Activated CD4-positive, alpha-beta T cell treated with anti-CD3 and anti-CD28 coated beads, Interleukin-2, Interleukin-4, amounts not matched to agents 100 ng/mL and 50 ng/mL, durations not matched to agents 16 hours and 8 hours (primary cell): ENCODE results near the gene CPEB2.
A peak's percentile ranks its signal among the peaks of the same experiment; 100 is the strongest.

Experiments used
- DNase-seq: peaks from one replicate; pipeline ENCODE4 v3.0.0-alpha.2; 2020; ENCODE audit warnings: low spot score

The CPEB2 gene

DNA sequence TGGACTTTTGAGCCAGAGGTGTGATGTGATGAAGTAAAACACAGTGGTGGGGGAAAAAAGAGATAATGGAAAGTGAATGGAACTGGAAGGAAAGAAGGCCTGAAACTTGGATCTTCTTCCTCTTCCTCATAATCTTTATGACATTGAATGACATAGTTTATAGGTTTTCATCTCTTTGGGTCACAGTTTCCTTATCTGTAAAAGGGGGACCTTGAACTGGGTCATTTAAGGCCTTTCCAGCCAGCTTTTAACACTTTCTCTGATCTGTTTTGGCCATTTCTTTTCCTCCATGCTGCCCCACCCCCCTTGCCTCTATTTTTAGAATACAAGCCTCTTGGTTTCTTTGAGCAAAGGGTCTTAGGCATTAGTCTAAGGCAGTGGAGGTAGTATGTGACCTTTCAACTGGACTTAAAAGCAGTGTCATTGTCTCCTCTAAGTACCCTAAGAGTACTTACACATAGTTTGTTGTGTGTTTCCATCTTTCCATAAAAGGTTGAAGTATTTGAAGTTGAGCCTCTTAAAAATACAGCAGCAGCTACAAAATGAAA, 7.8 kb downstream of the CPEB2 start:
- DNase-seq, result no peak

DNA sequence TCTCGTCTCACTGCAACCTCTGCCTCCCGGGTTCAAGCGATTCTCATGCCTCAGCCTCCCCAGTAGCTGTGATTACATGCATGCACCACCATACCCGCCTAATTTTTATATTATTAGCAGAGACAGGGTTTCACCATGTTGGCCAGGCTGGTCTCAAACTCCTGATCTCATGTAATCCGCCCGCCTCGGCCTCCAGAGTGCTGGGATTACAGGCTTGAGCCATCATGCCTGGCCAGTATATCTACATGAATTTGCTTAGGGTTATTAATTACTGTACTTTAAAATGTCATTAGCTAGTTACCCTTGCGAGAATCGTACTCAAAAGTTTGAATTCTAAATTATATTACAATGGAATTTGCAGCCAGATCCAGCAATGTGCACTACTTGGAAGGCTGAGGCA, 8.9 kb downstream of the CPEB2 start:
- DNase-seq, result no peak

DNA sequence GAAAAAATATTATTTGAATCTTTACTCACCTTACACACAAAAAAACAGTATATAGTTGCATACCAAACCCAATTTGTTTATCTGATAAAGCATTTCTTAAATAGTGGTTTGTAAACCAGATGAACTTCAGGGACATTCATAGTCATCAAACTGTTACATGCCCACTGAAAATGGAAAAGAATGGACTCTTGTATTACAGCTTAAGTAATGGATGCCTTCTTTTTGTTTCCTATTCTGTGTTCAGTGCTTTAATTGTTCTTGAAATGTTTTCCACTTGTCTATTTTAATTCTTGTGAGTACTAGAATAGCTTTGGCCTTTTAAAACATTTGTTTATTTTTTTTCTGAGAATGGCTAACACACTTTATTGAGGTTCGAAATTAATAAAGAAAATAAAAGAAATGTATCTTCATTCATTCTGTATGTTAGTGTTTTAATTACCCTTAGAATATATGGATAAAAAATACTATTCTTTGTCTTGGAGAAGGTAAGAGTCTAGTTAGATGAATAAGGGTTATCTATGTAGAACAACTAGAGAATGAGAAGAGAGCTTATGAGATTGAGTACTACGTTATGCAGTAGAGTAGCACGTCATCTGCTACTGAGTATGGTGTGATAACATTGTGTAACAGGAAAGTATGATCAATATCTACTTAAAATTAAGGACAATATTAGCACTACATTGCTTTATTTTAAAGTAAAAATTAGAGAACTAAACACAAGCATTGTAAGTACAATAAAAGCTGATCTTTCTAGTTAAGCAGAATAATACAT, 9.9 kb downstream of the CPEB2 start:
- DNase-seq, result no peak

DNA sequence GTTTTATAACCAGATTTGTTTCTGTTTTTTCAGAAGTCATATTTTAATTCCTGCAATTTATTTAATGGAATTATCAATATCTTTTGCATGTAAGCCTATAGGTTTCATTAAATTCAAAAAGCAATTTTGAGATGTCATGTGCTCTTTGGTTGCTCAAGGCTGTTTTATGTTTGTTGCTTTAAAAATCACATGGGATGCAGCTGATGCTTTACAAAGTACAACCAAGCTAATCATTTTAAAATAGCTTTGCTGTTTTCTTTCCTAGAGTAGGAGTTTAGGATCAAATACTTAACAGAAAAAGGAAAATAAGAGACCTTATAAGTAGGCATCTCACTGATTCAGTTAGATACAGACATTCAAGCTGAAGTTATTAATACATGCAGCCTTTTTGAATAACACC, 11.3 kb downstream of the CPEB2 start:
- DNase-seq, result no peak

DNA sequence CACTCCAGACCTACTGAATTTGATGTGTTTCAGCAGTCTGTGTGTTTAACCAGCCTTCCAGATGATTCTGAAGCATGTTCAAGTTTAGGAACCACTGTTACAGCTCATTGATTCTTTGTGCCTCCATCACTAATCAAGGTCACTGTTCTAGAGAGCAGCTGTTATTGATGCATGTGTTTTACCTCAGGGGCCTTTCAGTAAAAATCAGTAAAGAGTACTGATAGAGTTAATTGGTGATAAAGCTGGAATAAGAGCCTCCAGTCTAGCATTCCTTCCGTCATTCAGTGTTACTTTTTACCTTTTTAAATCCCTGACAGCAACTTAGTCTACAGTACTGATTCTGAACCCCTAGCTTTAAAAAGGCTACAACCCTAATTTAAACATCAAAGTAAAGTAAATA, 12.9 kb downstream of the CPEB2 start:
- DNase-seq, result no peak

DNA sequence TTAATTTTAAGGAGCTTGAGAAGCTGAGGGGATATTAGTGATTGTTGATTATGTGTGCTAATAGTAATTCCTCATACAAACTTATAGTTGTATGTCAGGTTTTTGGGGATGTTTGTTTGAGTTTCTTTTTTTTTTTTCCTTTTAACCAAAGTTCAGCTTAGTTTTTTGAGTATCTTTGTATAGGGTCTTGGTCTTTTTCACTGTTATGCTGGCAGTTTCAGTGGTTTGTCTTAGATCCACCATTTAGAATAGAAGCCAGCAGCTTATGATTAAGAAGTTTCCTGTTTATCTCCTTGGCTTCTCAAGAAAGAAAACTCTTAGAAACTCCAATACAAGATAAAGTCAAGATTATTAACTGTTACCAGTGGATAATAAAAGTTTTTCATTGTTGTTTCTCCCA, 16.1 kb downstream of the CPEB2 start:
- DNase-seq, result no peak

DNA sequence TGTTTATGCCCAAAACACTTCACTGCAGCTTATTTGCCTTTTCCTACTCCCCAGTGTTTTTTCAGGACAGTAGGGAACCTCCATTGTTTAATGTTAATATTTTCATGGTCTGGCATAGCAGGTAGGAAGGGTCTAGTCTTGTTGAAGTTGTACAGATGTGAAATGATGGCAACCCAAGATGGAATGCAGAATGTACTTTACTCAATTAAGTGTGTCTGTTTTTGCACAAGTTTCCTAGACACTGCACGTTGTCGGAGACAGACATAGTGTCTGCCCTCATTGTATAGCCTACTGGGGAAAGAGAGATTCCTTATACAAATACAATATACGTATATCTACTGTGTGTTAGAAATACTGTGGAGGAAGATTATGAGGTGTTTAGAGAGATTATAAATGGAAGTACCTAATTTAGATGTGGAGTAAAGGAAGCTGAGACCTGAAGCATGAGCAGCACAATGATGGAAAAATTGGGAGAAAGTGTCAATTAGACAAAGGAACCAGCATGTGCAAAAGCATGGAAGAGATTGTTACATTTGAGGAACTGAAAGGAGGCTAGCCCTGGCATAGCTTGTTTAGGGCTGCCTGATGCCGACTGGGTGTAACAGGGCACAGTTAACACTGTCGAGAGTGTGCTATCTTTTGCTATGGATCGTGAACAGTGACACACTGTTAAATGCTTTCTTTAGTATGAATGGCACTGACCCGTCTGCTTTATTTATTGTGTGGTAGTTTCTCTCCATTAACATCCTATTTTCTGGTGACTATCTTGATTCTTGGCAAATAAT, 18.4 kb downstream of the CPEB2 start:
- no peak for DNase-seq

DNA sequence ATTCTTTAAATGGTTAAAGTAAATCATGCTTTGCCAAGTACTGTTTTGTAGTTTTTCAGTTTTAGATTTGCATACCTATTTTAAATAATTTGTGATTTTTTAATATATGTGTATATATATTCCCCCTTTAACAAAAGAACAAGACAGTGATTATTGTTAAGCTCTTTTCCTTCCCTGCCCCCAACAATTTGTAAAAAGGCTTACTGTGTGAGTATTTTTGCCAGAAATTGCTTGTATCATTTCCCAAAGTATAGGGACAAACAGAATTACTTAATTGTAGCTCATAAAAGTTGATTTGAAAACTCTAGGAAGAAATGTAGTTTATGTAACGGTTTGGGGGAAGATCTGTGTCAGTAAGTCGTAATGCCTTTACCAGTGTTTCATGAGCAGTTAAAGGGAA, 19.0 kb downstream of the CPEB2 start:
- DNase-seq, result no peak

DNA sequence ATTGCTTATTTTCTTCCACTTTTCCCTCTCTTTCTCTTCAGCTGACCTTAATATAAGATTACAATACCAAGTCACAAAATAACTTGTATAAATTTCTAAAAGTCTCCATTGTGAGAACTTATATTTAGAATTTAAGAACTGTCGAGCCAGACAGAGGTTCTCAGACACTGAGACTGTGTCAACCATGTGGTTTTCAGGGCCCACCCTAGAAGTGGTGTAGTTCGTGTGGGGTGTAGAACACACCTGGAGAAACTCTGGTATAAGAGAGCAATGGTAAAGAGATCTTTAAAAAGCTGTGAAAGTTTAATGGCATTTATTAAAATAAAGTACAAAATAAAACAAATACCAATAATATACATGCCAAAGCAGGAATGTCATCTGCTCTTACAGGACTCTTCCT, 19.7 kb downstream of the CPEB2 start:
- DNase-seq, result no peak

DNA sequence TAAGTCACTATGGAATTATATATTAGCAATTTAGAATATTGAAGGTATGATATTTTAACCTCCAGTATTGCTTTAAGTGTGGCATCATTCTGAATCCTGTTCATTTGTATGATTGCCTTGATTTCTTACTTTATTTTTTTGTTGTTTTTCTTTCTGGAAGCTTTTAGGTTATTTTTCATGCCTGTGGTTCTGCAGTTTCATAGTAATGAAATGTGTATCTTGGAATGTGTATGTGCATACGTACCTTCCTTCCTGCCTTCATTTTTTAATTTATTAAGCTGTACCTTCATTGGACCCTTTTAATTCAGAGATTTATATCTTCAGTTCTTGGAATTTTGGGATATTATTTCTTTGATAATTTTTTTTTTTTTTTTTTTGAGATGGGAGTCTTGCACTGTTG, 22.1 kb downstream of the CPEB2 start:
- no peak for DNase-seq

DNA sequence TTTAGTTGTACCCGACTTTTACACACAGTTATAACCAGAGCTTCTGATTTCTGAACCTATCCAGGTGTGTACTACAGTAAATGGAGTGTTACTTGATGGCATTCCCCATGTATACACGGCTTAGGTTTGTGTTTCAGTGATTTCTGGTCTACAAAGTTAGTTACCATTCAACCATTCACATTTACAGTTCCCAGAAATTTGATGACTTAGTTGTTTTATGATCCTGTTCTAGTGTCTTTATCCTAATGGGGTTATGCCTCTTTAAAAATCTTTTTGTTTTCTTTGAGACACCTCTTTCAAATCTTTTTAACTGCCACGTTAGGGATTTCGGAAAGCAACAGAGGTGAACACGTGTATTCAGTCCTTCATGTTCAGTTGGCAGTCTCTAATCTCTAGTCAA, 23.4 kb downstream of the CPEB2 start:
- no peak for DNase-seq

DNA sequence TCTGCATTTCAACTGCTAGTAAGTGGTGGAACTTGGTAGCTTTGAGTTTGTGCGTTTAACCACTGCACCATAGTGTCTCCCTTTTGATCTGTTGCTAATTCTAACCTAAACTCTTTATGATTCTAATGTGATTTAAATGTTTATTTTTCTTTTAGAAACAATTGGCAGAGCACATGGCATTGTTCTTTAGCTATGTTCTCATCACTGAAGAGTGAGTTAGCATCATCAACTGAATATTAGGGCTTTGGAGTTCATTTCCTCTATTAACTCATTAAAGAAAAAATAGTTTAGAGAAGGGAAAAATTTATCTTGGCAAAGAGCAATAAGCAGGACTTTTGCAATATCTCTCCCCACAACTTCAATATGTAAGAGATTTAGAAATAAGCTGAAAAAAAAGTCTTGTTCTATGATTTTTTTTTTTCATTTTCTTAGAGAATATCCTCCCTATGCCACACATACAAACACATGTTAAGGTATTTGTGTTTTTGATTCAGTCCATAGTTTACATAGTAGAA, 25.7 kb downstream of the CPEB2 start:
- no peak for DNase-seq

DNA sequence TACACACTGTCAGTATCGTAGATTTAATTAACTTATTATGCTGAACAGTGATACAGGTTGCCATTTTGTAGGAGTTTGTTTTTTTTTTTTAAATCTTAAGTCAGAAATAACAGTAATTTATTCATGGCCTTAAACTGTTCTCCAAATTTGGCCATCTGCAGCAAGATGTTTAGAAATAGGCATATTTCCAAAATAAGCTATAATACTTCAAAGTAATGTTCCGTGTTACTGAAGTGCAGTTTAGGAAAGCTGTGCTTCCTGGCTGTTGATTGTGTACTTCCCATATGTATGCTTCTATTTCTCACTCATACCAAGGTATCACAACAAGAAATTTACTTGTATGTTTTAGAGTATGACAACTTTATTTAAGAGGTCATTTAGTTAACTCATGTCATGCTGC, 28.9 kb downstream of the CPEB2 start:
- no peak for DNase-seq

DNA sequence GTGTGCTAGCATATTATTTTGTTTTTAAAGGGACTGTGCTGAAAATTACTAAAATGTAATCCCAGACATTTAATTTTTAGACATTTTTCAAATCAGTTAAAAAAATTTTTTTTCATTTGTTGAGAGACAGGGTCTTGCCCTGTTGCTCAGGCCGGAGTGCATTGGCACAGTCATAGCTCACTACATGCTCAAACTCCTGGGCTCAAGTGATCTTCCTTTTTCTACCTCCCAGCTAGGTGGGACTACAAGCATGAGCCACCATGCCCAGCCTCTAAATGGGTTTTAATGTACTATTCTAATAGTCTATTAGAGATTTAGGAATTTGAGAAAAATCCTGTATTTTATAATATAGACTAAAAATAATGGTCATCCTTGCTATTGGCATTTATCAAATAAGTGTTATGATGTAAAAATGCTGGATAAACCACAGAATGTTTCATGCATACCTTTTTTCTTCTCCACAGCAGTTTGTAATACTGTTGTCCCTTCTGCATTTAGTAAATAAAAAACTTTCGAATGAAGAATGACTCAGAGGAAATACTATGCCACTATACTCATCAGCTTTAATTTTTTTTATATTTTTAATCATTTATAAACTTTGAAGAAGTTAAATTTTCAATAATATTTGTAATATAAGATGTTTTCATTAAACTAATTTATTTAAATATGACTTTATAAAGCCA, 29.9 kb downstream of the CPEB2 start:
- DNase-seq, result no peak

DNA sequence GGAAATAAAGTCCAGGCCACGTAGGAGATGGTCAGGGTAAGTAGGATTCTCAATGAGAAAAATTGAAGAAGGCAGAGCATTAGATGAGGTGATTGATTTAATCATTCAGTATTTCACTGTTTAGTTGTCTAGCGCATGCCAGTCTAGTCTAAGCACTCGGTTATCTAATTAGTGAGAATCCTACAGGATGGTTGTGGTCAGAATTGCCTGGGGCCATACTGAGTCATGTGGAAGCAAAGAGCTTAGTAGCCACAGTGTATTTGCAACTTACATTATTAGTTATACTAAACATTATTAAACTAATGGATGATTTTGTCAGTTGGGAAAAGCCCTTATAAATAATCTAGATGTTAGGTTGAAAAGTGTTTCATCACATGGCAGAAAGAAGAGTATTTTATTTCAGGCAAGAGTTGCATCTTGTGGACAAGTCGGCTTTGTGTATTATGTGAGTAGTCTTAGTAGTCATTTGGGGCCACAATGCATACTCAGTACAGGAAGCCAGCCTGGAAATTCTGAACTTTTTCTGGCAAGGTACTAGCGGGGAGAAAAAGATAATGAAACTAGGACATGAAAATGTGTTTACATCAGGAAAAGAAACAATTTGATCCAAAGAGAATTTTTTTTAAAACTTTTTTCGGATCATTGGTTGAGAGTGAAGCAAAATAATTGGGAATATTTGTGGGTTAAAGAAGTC, 31.9 kb downstream of the CPEB2 start:
- DNase-seq, result no peak

DNA sequence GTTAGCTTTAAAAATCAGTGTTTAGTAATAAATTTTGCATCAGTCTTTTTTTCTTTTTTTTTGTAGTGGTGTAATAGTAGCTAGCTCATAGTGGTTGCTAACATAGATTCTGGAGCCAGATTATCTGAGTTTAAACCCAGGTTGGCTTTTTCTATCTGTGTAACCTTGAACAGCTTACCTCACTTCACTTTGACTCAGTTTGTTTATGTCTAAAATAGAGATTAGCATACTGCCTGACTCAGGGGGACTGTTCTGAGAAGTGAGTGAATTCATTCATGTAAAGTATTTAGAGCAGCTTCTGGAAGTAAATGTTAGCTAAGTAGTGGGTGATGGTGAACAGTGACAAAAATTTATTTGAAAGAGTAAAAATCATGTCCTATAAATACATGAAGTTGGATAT, 32.9 kb downstream of the CPEB2 start:
- DNase-seq, result peak; percentile 24

DNA sequence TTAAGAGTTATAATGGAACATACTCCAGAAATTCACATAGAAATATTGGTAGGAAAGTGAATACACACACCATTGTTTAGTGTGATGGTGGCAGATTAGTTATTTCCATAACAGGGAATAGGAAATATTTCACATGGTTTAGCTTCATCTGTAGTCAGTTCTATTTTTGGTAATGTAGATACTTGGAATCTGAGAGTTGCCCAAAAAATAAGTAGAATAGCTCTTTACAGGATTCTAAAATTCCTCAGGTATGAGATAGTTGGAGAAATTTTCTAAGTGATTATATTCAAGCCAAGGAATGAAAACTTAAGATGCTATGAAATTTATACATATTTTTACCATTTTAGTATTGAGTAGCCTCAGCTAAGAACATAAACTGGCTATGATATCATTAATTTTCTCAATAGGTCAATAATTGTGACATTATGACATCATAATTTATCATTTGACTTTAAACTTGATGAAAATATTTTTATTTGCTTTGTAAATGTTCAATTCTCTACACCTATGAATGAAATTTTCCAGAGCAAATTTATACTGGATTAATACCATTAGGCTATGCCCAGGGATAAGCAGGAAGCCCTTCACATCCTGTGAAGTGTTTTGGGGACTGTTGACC, 35.8 kb downstream of the CPEB2 start:
- DNase-seq, result no peak

DNA sequence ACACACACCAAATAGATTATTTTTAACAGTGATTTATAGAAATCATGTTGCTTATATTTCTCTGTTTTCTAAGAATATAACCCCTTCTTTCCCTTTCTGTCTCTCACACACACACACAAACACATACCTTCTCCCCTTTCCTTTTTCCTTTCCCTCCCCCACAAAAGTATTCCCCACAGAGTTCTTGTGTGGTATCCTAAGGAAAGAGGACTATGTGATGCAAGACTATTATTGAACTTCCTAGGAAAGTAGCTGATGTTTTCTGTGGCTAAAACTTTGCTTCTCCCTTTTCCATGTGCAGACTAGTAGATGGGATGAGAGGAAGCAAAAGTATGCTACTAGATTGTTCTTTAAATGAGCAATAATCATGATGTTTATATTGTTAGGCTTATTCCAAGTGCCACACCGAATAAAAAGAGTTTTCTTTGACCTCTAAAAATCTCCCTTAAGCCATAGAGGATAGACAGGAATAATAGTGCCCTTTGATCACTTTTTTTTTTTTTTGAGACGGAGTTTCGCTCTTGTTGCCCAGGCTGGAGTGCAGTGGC, 38.7 kb downstream of the CPEB2 start:
- DNase-seq, result no peak

DNA sequence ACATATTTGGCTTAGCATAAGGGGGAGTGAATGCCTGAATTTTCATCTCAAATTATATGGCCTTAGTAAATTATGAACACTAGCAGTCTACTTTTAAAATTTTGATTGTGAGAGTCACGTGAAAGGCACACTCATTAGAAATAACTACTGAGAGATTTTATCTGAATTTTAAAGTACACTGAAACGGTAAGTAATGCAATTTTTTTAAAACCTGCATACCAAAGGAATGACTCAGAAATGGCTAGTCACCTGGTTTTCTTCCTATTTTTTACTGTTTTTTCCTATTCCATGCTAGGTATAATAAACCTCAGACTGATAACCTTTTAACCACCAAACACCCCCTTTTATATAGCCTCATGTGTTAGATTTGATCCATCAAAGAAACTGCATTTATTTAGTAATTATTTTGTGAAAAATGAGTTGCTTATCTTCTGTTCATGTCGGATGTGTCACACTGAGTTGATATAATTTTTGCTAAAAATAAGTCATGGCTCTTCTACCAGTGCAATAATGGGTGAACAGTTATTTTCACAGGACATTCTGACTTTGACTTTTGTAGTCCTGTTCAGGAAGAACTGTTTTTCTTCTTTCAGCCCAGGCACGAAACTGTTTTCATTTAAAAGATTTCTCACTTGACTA, 40.4 kb downstream of the CPEB2 start:
- no peak for DNase-seq

DNA sequence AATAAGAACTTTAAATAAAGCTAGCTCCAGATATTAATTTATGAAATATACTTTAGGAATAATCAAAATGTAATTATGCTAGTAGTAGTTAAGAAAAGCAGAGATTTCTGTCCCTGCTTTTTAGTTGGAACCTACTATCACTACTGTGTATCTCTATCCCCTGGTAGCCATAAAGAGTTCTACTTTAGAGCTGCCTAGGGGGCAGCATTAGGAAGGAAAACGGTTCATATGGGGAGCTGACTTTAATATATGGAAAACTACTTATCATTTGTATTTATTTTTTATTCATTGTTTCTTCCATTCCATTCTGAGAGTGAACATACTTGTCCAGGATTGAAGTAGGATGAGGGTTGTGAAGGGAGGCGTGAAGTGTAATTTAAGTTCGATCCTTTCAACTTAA, 40.9 kb downstream of the CPEB2 start:
- no peak for DNase-seq

DNA sequence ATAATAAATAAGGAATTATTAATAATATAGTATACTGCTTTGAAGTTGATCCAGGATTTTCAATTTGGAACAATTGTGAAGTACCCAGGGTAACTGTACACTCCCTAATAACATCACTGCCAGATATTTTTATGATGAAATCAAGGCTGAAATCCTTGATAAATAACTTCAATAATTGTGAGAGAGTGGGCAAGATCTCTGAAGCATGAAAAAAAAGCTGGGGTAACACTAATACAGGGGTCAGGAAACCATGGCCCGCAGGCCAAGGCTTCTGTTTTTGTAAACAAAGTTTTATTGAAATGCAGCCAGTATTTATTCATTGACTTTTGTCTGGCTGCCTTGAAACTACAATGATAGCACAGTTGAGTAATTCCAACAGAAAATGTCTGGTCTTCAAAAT, 41.6 kb downstream of the CPEB2 start:
- DNase-seq, result no peak
